GM13977 (cell line): Measurements from ENCODE around the gene NSUN4.

Experiments used
- DNase-seq: peaks from one replicate; pipeline ENCODE4 v3.0.0; 2012; ENCODE audit warnings: low spot score
- in situ Hi-C: fragments of 300-500 bp; cut with MboI; formaldehyde crosslinking; loops from one replicate; pipeline ENCODE4 v1.12.0; 2022; ENCODE audit warnings: low sequenced_read_pairs, low pct_unique_long_range_greater_than_20kb, mixed read lengths, inconsistent platforms; ENCODE audit not compliant: unreplicated experiment
- TF ChIP-seq, protein P1 (sequence below): IDR thresholded peaks from 2 replicates; pipeline ENCODE4 v1.5.1; 2012; ENCODE audit warnings: mild to moderate bottlenecking, control low read depth; ENCODE audit not compliant: insufficient read depth; ENCODE audit errors: extremely low read depth, missing control alignments

Gene NSUN4

DNA sequence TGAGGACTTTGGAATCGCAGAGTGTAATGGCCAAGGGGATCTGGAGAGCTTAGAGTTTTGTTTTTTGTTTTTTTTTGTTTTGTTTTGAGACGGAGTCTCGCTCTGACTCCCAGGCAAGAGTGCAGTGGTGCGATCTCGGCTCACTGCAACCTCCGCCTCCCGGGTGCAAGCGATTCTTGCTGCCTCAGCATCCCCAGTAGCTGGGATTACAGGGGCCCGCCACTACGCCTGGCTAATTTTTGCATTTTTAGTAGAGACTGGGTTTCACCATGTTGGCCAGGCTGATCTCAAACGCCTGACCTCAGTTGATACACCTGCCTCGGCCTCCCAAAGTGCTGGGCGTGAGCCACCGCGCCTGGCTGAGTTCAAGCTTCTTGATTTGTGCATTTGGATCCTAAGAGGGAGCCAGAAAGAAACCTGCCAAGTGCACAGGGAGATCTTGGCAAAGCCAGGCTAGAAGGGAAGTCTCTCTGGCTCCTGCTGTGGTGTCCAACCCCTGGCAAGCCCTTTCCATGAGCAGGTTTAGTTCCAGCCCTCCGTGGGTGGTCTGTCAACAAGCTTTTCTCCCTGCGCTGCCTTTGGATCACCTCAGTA is 54.4 kb downstream of the NSUN4 start:
- DNase-seq: no peak
- TF ChIP-seq, protein P1, sequence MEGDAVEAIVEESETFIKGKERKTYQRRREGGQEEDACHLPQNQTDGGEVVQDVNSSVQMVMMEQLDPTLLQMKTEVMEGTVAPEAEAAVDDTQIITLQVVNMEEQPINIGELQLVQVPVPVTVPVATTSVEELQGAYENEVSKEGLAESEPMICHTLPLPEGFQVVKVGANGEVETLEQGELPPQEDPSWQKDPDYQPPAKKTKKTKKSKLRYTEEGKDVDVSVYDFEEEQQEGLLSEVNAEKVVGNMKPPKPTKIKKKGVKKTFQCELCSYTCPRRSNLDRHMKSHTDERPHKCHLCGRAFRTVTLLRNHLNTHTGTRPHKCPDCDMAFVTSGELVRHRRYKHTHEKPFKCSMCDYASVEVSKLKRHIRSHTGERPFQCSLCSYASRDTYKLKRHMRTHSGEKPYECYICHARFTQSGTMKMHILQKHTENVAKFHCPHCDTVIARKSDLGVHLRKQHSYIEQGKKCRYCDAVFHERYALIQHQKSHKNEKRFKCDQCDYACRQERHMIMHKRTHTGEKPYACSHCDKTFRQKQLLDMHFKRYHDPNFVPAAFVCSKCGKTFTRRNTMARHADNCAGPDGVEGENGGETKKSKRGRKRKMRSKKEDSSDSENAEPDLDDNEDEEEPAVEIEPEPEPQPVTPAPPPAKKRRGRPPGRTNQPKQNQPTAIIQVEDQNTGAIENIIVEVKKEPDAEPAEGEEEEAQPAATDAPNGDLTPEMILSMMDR: no peak
- in situ Hi-C loops: no loop called here

DNA sequence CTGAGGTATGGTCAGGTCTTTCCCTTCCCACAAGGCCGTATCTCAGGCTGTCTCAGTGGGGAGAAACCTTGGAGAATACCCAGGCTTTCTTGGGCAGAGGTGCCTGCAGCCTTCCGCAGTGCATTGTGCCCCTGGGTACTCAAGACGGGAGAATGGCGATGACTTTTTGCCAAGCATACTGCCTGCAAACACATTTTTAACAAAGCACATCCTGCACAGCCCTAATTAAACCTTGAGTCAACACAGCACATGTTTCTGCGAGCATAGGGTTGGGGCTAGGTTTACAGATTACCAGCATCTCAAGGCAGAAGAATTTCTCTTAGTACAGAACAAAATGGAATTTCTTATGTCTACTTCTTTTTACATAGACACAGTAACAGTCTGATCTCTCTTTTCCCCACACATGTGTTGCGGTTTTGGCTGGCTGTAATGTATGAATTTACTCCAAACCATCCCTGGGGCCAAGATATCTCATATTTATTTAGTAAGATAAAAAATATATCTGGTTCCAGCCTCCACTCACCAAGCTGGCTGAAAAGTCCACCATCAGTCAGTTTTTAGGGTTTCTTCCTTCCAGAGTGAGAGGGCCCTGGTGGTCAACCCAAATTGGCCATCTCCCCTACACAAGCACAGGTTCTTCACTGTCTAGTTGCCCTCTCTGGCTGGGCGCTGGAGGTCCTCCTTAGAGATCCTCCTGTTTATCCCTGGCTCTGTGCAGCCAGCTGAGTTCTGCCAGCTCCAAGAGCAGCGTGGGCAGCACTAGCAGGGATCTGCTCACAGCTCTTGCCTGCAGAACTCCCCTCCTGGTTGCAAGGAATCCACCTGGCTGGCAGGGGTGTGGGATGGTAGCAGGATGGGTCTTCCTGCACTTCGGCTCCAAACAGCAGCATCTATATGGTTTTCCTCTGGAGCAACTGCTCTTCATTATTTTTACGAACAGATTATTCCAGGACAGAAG is 56.1 kb downstream of the NSUN4 start:
- in situ Hi-C loops: no loop called here
- TF ChIP-seq, protein P1: no peak
- DNase-seq: no peak

DNA sequence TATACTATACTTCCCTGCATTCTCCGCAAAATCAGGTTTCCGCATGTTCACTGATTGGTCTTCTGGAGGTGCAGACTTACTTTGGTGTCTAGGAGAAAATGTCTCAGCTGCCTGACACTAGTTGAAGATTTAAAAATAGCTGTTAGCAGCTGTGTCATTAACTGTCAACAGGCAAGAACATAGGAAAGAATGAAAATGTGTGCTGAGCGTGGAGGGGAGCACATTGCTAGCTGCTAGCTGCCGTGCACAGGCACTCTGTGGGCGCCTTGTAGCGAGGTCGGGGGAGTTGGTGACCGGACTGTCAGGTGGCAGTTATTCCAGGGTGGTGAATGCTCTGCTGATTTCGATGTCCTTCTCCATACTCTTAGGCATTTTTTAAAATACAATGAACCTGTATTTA is 58.7 kb downstream of the NSUN4 start:
- in situ Hi-C loops: no loop called here
- DNase-seq: no peak
- TF ChIP-seq, protein P1: no peak

DNA sequence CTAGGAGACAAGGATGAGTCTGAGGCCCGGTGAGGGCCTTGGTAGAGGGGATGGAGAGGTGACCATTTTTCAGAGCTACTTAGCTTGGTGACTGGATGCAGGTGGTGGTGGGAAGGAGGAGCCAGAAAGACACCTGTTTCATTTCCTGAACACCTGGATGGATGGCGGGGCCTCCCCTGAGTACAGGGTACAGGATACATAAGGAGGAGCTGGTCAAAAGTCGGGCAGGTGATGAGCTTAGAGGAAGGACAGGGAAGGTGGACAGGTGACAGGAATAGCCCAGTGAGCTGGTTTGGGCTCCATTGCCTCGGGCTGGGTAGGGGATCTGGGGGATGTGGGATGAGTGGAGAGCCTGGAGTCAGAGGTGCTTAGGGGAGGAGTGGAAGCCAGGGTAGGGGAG is 59.8 kb downstream of the NSUN4 start:
- no peak for DNase-seq
- in situ Hi-C loops: no loop called here
- TF ChIP-seq, protein P1: no peak

DNA sequence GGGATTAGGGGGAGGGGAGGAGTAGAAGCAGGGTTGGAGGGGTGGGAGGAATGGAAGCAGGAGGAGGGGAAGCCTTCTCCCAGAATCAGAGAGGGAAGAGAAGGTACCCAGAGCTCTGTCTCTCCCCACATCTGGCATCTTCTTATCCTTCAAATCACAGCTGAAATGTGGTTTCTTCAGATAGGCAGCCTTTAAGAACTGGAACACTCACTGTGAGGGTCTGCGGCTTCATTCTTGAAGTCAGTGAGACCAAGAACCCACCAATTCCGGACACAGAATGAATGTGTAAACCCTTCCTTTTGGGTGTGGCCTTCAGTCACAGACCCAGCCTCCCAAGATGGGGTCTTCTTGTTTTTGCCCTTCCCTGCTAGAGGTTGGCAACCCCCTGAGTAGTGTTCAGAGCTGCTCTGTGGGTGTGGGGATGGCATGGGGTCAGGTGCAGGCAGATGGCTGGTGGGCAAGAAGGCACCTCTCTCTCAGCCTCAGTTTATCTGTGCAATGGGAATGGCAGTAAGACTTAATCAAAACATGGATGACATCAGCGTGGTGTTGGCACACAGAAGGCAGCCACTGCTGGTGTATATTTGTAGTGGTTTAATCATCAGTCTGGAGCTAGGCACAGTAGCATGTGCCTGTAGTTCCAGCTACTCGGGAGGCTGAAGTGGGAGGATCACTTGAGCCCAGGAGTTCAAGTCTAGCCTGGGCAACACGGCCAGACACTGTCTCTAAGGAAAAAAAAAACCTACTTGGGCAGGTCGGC is 60.7 kb downstream of the NSUN4 start:
- TF ChIP-seq, protein P1: no peak
- in situ Hi-C loops: no loop called here
- no peak for DNase-seq

DNA sequence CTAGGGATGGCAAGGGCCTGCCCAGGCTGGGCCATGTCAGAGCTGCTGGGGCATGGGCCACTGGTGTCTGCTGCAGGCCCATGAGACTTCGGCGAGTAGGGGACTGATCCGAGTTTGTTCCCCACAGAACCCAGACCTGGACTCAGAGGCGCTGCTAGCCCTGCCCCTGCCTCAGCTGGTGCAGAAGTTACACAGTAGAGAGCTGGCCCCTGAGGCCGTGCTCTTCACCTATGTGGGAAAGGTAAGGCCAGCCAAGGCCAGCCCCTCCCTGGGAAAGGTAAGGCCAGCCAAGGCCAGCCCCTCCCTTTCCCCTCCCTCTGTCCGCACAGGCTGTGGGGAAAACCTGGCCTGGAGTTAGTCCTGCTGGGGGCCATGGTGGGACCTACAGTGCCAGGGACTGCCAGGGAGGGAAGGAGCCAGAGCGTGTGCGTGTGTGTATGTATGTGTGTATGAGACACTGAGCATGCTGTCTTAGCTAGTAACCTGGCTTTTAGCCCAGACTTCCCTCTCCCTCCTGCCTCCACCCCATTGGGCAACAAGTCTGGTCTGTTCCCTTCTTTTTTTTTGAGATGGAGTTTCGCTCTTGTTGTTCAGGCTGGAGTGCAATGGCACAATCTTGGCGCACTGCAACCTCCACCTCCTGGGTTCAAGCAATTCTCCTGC is 61.5 kb downstream of the NSUN4 start:
- DNase-seq: no peak
- TF ChIP-seq, protein P1: no peak

More for the DNA sequence above, 61.5 kb downstream of the NSUN4 start:
- in situ Hi-C loops: no loop called here
